ENCODE measurements around the gene LUZP1. TPM values are rescaled to one million over a fixed set of nuclear protein-coding genes. Genes with fewer than 3 reads are reported as not detected.

LUZP1 gene
- total RNA-seq, 1 donor from 2014 or later, result 10.8 TPM

DNA sequence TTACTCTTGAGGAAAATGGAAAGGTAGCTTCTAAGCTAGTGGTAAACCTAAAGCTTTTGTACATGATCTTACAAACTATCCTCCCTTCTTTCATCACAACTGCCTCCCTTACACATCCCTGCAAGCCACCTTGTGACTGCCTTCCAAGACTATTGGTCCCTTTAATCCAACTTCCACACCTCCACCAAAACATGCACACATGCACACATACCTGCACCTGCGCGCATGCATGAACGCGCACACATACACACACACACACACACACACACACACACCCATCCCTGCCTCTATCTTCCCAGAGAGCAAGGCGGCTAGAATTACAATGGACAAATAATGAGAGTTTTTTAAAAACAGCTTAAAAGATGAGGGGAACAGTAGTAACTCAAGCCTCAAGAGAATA lies 58.3 kb downstream of the LUZP1 start:
- TF ChIP-seq, protein P1, sequence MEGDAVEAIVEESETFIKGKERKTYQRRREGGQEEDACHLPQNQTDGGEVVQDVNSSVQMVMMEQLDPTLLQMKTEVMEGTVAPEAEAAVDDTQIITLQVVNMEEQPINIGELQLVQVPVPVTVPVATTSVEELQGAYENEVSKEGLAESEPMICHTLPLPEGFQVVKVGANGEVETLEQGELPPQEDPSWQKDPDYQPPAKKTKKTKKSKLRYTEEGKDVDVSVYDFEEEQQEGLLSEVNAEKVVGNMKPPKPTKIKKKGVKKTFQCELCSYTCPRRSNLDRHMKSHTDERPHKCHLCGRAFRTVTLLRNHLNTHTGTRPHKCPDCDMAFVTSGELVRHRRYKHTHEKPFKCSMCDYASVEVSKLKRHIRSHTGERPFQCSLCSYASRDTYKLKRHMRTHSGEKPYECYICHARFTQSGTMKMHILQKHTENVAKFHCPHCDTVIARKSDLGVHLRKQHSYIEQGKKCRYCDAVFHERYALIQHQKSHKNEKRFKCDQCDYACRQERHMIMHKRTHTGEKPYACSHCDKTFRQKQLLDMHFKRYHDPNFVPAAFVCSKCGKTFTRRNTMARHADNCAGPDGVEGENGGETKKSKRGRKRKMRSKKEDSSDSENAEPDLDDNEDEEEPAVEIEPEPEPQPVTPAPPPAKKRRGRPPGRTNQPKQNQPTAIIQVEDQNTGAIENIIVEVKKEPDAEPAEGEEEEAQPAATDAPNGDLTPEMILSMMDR (IDR thresholded peaks at IDR 0.05), result no peak
- Mint-ChIP-seq H3K27ac (no peak overlapping the region), H3K9me3 (no peaks in the 10 kb centered on the region), H3K4me1 (peaks cover 29% of the 10 kb centered on the region), H3K36me3 (ENCODE audit: low read depth) (peaks cover 16% of the 10 kb centered on the region), H3K27me3 (no peaks in the 10 kb centered on the region), H3K4me3 (no peak overlapping the region)
- DNase-seq (no peak), ATAC-seq (ENCODE audit: low read depth) (no peak)
- CTCF ChIA-PET, result interaction anchor here (1.7 to 7.5 kb wide), 2 partner anchors 12 to 74 kb away, joined by 5 to 39 read pairs; no protein-coding TSS in a partner anchor
- POLR2A ChIA-PET, result interaction anchor here (0.6 to 0.8 kb wide), 2 partner anchors 10 to 60 kb away, joined by 3 to 5 read pairs; no protein-coding TSS in a partner anchor
- intact Hi-C loops (cut with micrococcal nuclease), result no loop called here

DNA sequence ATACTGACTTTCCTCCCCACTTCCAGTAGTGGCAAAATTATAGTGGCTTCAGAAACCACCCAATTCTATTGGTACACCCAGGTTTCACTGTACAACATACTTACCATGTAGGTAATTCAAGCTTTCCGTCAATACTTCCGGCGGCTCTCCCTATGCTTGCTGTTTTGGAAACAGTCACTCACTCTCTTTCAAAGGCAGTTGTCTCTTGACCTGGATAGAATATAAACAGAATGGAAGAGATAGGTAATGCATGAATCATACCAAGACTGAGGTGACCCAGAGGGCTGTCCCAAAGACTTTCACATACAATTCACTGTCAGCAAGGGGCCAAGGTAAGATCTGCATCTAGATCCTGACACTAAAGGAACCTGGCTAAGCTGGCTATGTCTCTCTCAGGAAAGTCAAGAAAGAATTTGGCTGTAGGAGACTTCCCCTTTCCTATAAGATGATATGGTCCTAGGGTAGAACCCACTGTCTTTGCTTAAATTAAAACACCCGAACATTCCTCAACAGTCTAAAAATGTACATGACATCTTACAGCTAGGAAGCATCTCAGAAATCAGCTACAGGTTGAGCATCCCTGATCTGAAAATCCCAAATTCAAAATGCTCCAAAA lies 59.6 kb downstream of the LUZP1 start:
- H3K4me1 Mint-ChIP-seq, result peaks cover 15% of the 10 kb centered on the region
- H3K36me3 Mint-ChIP-seq (ENCODE audit: low read depth), result peaks cover 16% of the 10 kb centered on the region
- no peak overlapping the region for H3K27ac Mint-ChIP-seq
- ChIA-PET CTCF (interaction anchor here (1.7 to 7.5 kb wide), 2 partner anchors 10 to 75 kb away, joined by 5 to 39 read pairs; no protein-coding TSS in a partner anchor), POLR2A (no interaction called here)
- no peak overlapping the region for H3K4me3 Mint-ChIP-seq
- TF ChIP-seq, protein P1 (IDR thresholded peaks at IDR 0.05), result no peak
- intact Hi-C loops (cut with micrococcal nuclease), result no loop called here
- DNase-seq (no peak), ATAC-seq (ENCODE audit: low read depth) (no peak)
- no peaks in the 10 kb centered on the region for H3K9me3 Mint-ChIP-seq
- no peaks in the 10 kb centered on the region for H3K27me3 Mint-ChIP-seq

DNA sequence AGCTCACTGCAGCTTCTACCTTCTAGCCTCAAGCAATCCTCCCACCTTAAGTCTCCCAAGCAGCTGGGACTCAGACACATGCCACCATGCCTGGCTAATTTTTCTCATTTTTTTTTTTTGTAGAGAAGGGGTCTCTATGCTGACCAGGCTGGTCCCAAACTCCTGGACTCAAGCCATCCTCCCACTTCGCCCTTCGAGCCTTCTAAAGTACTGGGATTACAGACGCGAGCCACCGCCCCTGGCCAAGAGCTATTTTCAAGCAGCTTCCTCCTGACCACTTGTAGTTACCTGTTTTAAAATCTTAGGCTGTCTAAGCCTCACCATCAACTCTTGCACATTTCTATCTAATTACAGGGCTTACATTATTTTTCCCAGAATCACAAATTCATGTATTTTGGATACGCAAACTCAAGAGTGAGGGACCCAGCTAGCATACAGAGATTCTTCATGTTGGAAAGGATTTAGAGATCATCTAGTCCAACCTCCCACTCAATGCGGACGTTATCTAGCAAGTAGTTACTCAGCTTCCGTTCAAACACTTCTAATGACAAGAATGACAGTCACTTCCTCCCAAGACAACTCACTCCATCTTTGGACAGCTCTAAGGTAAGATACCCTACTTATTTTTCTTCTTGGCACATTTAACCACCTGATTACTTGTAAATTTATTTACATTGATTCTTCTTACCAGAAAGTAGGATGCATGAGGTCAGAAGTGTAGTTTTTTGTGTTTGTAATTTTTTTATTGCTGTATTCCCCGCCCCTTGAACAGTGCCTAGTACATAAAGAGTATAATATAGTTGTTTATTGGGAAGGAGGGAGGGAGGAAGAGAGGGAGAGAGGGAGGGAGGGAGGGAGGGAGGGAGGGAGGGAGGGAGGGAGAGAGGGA lies 65.4 kb downstream of the LUZP1 start:
- TF ChIP-seq, protein P1 (IDR thresholded peaks at IDR 0.05), result no peak
- POLR2A ChIA-PET, result interaction anchor here (0.6 kb wide), 2 partner anchors 395 to 1001 kb away, joined by 3 to 6 read pairs; no protein-coding TSS in a partner anchor
- Mint-ChIP-seq H3K9me3 (no peaks in the 10 kb centered on the region), H3K4me3 (no peak overlapping the region), H3K27ac (peak overlapping the region; percentile 25), H3K4me1 (peaks cover 20% of the 10 kb centered on the region), H3K36me3 (ENCODE audit: low read depth) (peaks cover 9% of the 10 kb centered on the region), H3K27me3 (no peaks in the 10 kb centered on the region)
- ATAC-seq (ENCODE audit: low read depth), result peak; percentile 73
- intact Hi-C loops (cut with micrococcal nuclease), result no loop called here
- no peak for DNase-seq
- CTCF ChIA-PET, result interaction anchor here (0.7 to 7.6 kb wide), 2 partner anchors 76 to 81 kb away, joined by 3 to 407 read pairs; no protein-coding TSS in a partner anchor

DNA sequence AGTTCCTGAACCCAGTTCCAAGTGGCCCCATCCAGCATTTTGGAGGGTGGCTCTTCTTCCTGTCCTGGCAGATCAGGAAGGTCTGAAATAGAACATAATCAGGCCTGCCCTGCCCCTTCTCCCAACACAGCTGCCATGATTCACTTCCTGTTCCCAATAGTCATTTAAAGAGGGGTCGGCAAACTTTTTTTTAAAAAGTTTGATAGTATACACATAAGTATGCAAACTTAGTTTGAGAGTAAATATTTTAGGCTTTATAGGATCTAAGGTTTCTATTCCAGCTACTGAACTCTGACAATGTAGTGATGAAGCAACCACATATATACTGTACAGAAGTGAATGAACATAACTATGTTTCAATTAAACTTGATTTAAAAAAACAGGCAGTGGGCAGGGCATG lies 66.4 kb downstream of the LUZP1 start:
- intact Hi-C loops (cut with micrococcal nuclease), result no loop called here
- no peak overlapping the region for H3K4me3 Mint-ChIP-seq

More for the DNA sequence above, 66.4 kb downstream of the LUZP1 start:
- DNase-seq (no peak), ATAC-seq (ENCODE audit: low read depth) (no peak)
- no peak overlapping the region for H3K27ac Mint-ChIP-seq
- H3K4me1 Mint-ChIP-seq, result peaks cover 20% of the 10 kb centered on the region
- ChIA-PET CTCF (interaction anchor here (7.6 kb wide), 1 partner anchor 82 kb away, joined by 407 read pairs; no protein-coding TSS in a partner anchor), POLR2A (no interaction called here)
- H3K9me3 Mint-ChIP-seq, result no peaks in the 10 kb centered on the region
- TF ChIP-seq, protein P1 (IDR thresholded peaks at IDR 0.05), result no peak
- H3K36me3 Mint-ChIP-seq (ENCODE audit: low read depth), result peaks cover 4% of the 10 kb centered on the region
- no peaks in the 10 kb centered on the region for H3K27me3 Mint-ChIP-seq
